SK-N-MC (cell line): ENCODE results near the gene CDC42BPB.

Experiments
- DNase-seq: peaks from one replicate; pipeline ENCODE4 v3.0.0-alpha.2; 2011; ENCODE audit warnings: low read depth, low spot score
- H3K27ac ChIP-seq: fragments of 200-600 bp; sonication (generic); 2 replicates; pipeline ENCODE4 v1.5.1; 2016; ENCODE audit warnings: mixed run types
- H3K36me3 ChIP-seq: fragments of 200-600 bp; sonication (generic); 2 replicates; pipeline ENCODE4 v1.6.1; 2017; ENCODE audit warnings: antibody characterized with exemption, low read length, mixed read lengths; ENCODE audit not compliant: insufficient read depth
- H3K4me3 ChIP-seq: fragments of 200-600 bp; sonication (generic); 2 replicates; pipeline ENCODE4 v1.5.1; 2016
- H3K9ac ChIP-seq: fragments of 200-600 bp; sonication (generic); 2 replicates; pipeline ENCODE4 v1.8.0; 2017; ENCODE audit warnings: mixed run types, mixed read lengths; ENCODE audit not compliant: insufficient read length
- H3K9me3 ChIP-seq: fragments of 200-600 bp; sonication (generic); 2 replicates; pipeline ENCODE4 v1.6.1; 2017; ENCODE audit warnings: low read depth, mild to moderate bottlenecking, antibody characterized with exemption, low read length, moderate library complexity, mixed read lengths
- EZH2 ChIP-seq: fragments of 200-600 bp; sonication (generic); IDR thresholded peaks from one replicate; pipeline ENCODE4 v1.6.1; 2017; ENCODE audit warnings: antibody characterized with exemption
- FOXP2 ChIP-seq: optimal IDR thresholded peaks from 2 replicates; pipeline ENCODE3; 2011; ENCODE audit warnings: mild to moderate bottlenecking, moderate library complexity; ENCODE audit not compliant: insufficient read depth; ENCODE audit errors: extremely low read length, control extremely low read depth
- POLR2AphosphoS5 ChIP-seq: IDR thresholded peaks from 2 replicates; pipeline ENCODE4 v1.6.1; 2012; ENCODE audit warnings: mild to moderate bottlenecking, low read depth, low read length, borderline replicate concordance

CDC42BPB gene

GRCh38 chr14:102982852-102983470 is 74.4 kb downstream of the CDC42BPB start:
- no peak for DNase-seq
- H3K27ac ChIP-seq = no peak overlapping the region
- TF ChIP-seq FOXP2 (no peak), EZH2 (no peak), POLR2AphosphoS5 (no peak)
- H3K4me3 ChIP-seq = no peak overlapping the region
- no peak overlapping the region for H3K9ac ChIP-seq
- H3K9me3 ChIP-seq = 0 out of 2 replicates have a peak, but pooled peaks cover 2% of the 10 kb centered on the region
- peaks cover 34% of the 10 kb centered on the region for H3K36me3 ChIP-seq

GRCh38 chr14:102980409-102980810 is 76.9 kb downstream of the CDC42BPB start:
- H3K27ac ChIP-seq = no peak overlapping the region
- no peak overlapping the region for H3K4me3 ChIP-seq
- H3K9me3 ChIP-seq = no peaks in the 10 kb centered on the region
- no peak overlapping the region for H3K9ac ChIP-seq
- peaks cover 40% of the 10 kb centered on the region for H3K36me3 ChIP-seq
- no peak for DNase-seq
- TF ChIP-seq EZH2 (no peak), POLR2AphosphoS5 (no peak)

- no peak overlapping the region for H3K4me3 ChIP-seq
- H3K9ac ChIP-seq = no peak overlapping the region
- no peaks in the 10 kb centered on the region for H3K9me3 ChIP-seq
- peaks cover 40% of the 10 kb centered on the region for H3K36me3 ChIP-seq
- TF ChIP-seq POLR2AphosphoS5 (no peak), FOXP2 (no peak), EZH2 (no peak)
- no peak for DNase-seq
- H3K27ac ChIP-seq = no peak overlapping the region
Observed at GRCh38 chr14:102979406-102979805, 77.9 kb downstream of the CDC42BPB start.

GRCh38 chr14:102977475-102977874 is 79.9 kb downstream of the CDC42BPB start:
- Histone ChIP-seq H3K9ac (no peak overlapping the region), H3K9me3 (no peaks in the 10 kb centered on the region), H3K27ac (no peak overlapping the region), H3K4me3 (no peak overlapping the region), H3K36me3 (peaks cover 47% of the 10 kb centered on the region)
- DNase-seq = no peak
- TF ChIP-seq FOXP2 (no peak), POLR2AphosphoS5 (no peak), EZH2 (no peak)

GRCh38 chr14:102975662-102976061 is 81.7 kb downstream of the CDC42BPB start:
- H3K36me3 ChIP-seq = peaks cover 51% of the 10 kb centered on the region
- H3K9ac ChIP-seq = no peak overlapping the region
- no peak overlapping the region for H3K4me3 ChIP-seq
- no peak for DNase-seq
- no peak for TF ChIP-seq POLR2AphosphoS5
- TF ChIP-seq EZH2 = no peak
- H3K9me3 ChIP-seq = no peaks in the 10 kb centered on the region
- H3K27ac ChIP-seq = no peak overlapping the region

- H3K9me3 ChIP-seq = no peaks in the 10 kb centered on the region
- no peak for DNase-seq
- no peak overlapping the region for H3K9ac ChIP-seq
- no peak overlapping the region for H3K27ac ChIP-seq
- no peak overlapping the region for H3K4me3 ChIP-seq
- TF ChIP-seq FOXP2 (no peak), EZH2 (no peak), POLR2AphosphoS5 (no peak)
- peaks cover 56% of the 10 kb centered on the region for H3K36me3 ChIP-seq
Observed at GRCh38 chr14:102973706-102974285, 83.6 kb downstream of the CDC42BPB start.

GRCh38 chr14:102971836-102972606 is 85.3 kb downstream of the CDC42BPB start:
- Histone ChIP-seq H3K27ac (no peak overlapping the region), H3K9me3 (no peaks in the 10 kb centered on the region), H3K4me3 (no peak overlapping the region), H3K36me3 (peaks cover 64% of the 10 kb centered on the region), H3K9ac (no peak overlapping the region)
- TF ChIP-seq EZH2 = no peak
- DNase-seq = no peak

GRCh38 chr14:102971314-102971713 is 86.0 kb downstream of the CDC42BPB start:
- no peak for TF ChIP-seq POLR2AphosphoS5
- TF ChIP-seq EZH2 = no peak
- no peak for TF ChIP-seq FOXP2
- peak overlapping the region; percentile 47; the same call in 1 of the 2 replicates for H3K27ac ChIP-seq
- H3K36me3 ChIP-seq = peaks cover 67% of the 10 kb centered on the region
- no peaks in the 10 kb centered on the region for H3K9me3 ChIP-seq
- peak overlapping the region; percentile 20 for H3K9ac ChIP-seq
- no peak for DNase-seq
- no peak overlapping the region for H3K4me3 ChIP-seq
